ENCODE data around the gene TGFBR3L.

DNA sequence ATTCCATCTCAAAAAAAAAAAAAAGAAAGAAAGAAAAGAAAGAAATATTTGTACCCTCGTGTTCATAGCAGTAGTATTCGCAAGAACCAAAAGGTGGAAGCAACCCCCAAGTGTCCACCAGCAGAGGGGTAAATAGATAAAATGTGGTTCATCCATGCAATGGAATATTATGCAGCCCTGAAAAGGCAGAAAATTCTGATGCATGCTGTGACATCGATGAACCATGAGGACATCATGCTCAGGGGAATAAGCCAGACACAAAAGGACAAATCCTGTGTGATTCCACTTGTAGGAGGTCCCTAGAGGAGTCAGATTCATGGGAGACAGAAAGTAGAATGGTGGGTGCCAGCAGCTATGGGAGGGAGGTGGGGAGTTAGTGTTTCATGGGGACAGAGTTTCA, 32.7 kb upstream of the TGFBR3L start:
- TF ChIP-seq POLR2A (IDR thresholded peaks at IDR 0.05), result no peak
- TF ChIP-seq, protein P1, sequence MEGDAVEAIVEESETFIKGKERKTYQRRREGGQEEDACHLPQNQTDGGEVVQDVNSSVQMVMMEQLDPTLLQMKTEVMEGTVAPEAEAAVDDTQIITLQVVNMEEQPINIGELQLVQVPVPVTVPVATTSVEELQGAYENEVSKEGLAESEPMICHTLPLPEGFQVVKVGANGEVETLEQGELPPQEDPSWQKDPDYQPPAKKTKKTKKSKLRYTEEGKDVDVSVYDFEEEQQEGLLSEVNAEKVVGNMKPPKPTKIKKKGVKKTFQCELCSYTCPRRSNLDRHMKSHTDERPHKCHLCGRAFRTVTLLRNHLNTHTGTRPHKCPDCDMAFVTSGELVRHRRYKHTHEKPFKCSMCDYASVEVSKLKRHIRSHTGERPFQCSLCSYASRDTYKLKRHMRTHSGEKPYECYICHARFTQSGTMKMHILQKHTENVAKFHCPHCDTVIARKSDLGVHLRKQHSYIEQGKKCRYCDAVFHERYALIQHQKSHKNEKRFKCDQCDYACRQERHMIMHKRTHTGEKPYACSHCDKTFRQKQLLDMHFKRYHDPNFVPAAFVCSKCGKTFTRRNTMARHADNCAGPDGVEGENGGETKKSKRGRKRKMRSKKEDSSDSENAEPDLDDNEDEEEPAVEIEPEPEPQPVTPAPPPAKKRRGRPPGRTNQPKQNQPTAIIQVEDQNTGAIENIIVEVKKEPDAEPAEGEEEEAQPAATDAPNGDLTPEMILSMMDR (IDR thresholded peaks at IDR 0.05), result no peak
